HG02870 (cell line): ENCODE data around the gene TTYH3.

ENCODE experiments used
- ATAC-seq: cut with Tn5 transposase; IDR thresholded peaks from one replicate; pipeline ENCODE4 v1.9.1; 2021; ENCODE audit warnings: mild to moderate bottlenecking, moderate library complexity; ENCODE audit not compliant: unreplicated experiment

TTYH3 gene

GRCh38 chr7:2633538-2634266, 1.9 kb downstream of the TTYH3 start:
- no peak for ATAC-seq

GRCh38 chr7:2634267-2635145, 2.7 kb downstream of the TTYH3 start:
- no peak for ATAC-seq

- ATAC-seq = no peak
Observed at GRCh38 chr7:2635148-2635668, 3.4 kb downstream of the TTYH3 start.

GRCh38 chr7:2635810-2636701, 4.3 kb downstream of the TTYH3 start:
- no peak for ATAC-seq

- ATAC-seq = no peak
Observed at GRCh38 chr7:2637066-2637471, 5.3 kb downstream of the TTYH3 start.

- ATAC-seq = no peak
Observed at GRCh38 chr7:2637505-2638223, 5.9 kb downstream of the TTYH3 start.

GRCh38 chr7:2638224-2638991, 6.6 kb downstream of the TTYH3 start:
- no peak for ATAC-seq

GRCh38 chr7:2639181-2639681, 7.4 kb downstream of the TTYH3 start:
- no peak for ATAC-seq

- ATAC-seq = no peak
Observed at GRCh38 chr7:2639695-2640481, 8.1 kb downstream of the TTYH3 start.

GRCh38 chr7:2640482-2640830, 8.7 kb downstream of the TTYH3 start:
- ATAC-seq = no peak

GRCh38 chr7:2640846-2641316, 9.1 kb downstream of the TTYH3 start:
- ATAC-seq = no peak

- ATAC-seq = peak; percentile 53
Observed at GRCh38 chr7:2641406-2642393, 9.9 kb downstream of the TTYH3 start.

GRCh38 chr7:2643386-2644219, 11.8 kb downstream of the TTYH3 start:
- ATAC-seq = no peak

GRCh38 chr7:2644220-2644561, 12.4 kb downstream of the TTYH3 start:
- no peak for ATAC-seq

GRCh38 chr7:2644562-2645273, 12.9 kb downstream of the TTYH3 start:
- peak; percentile 27 for ATAC-seq
